Lower leg skin (tissue), 3 donors: ENCODE measurements around the gene ARMC2.

Experiments
- POLR2A ChIP-seq, 2 donors: fragments of 450-650 bp; IDR thresholded peaks; one replicate each; pipeline ENCODE4 v1.6.1; 2016 to 2017; ENCODE audit warnings: antibody characterized with exemption in 2 of 2, mild to moderate bottlenecking in 1 of 2, moderate library complexity in 1 of 2
- TF ChIP-seq, protein P1 (sequence below), 3 donors: fragments of 450-650 bp; IDR thresholded peaks; one replicate each; pipeline ENCODE4 v1.5.1; 2016; ENCODE audit warnings: antibody characterized with exemption in 3 of 3, mild to moderate bottlenecking in 3 of 3, moderate library complexity in 2 of 3

DNA sequence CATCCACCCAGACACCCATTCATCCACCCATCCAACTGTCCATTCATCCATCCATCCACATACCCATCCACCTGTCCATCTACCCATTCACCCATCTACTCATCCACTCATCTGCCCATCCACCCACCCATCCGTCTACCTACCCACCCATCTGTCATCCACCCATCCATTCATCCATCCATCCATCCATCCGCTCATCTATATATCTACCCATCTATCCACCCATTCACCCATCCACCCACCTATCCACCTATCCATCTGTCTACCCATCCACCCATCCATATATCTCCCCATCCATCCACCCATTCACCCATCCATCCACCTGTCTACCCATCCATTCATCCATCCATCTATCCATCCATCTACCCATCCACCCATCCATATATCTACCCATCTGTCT, 30.7 kb downstream of the ARMC2 start:
- TF ChIP-seq, protein P1, sequence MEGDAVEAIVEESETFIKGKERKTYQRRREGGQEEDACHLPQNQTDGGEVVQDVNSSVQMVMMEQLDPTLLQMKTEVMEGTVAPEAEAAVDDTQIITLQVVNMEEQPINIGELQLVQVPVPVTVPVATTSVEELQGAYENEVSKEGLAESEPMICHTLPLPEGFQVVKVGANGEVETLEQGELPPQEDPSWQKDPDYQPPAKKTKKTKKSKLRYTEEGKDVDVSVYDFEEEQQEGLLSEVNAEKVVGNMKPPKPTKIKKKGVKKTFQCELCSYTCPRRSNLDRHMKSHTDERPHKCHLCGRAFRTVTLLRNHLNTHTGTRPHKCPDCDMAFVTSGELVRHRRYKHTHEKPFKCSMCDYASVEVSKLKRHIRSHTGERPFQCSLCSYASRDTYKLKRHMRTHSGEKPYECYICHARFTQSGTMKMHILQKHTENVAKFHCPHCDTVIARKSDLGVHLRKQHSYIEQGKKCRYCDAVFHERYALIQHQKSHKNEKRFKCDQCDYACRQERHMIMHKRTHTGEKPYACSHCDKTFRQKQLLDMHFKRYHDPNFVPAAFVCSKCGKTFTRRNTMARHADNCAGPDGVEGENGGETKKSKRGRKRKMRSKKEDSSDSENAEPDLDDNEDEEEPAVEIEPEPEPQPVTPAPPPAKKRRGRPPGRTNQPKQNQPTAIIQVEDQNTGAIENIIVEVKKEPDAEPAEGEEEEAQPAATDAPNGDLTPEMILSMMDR (IDR thresholded peaks at IDR 0.05) = no peak
- TF ChIP-seq POLR2A (IDR thresholded peaks at IDR 0.05) = no peak
